MV-4-11 (cell line): Measurements from ENCODE around the gene CDK11B.

Source experiments
- DNase-seq: peaks from one replicate; lab custom pipeline; 2025; lab: John Stamatoyannopoulos, UW

Gene CDK11B

DNA sequence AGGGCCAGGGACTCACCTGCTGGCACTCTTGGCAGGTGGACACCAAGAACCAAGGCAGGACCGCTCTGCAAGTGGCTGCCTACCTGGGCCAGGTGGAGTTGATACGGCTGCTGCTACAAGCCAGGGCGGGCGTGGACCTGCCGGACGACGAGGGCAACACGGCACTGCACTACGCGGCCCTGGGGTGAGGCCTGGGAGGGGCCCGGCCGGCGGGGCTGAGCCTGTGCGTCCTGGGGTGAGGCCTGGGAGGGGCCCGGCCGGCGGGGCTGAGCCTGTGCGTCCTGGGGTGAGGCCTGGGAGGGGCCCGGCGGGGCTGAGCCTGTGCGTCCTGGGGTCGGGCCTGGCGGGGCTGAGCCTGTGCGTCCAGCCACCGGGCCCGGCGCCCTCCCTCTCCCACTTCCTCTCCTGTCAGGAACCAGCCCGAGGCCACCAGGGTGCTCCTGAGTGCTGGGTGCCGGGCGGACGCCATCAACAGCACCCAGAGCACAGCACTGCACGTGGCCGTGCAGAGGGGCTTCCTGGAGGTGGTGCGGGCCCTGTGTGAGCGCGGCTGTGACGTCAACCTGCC, 31.5 kb downstream of the CDK11B start:
- DNase-seq = no peak

DNA sequence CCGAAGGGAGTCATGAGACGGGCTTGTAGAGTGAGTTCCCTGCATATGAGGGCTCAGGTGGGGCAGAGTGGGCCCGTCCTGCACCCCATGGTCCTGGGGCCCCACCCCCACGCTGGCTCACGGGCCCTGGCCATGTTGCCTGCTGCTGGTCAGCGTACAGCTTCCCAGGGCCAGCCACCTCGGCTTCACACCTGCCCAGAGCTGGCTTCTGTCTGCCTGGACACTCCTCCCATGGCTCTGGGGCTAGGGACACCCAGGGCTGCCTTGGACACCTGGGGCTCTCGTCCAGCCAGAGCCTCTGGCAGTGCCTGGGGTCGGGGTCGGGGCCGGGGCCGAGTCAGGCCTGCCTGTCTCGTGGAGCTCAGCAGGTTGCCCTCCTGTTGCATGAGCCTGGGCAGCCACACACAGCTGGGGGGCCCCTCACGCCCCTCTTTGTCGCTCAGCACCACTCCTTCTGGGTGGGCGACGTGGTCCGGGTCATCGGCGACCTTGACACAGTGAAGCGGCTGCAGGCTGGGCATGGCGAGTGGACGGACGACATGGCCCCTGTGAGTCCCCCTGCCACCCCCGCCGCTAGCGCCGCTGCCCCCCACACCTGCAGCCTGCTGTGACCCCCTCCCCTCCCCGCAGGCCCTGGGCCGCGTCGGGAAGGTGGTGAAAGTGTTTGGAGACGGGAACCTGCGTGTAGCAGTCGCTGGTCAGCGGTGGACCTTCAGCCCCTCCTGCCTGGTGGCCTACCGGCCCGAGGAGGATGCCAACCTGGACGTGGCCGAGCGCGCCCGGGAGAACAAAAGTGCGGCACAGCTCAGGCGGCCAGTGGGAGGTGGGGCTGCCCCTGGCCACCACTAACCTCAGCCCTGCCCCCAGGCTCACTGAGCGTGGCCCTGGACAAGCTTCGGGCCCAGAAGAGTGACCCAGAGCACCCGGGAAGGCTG, 32.3 kb downstream of the CDK11B start:
- DNase-seq = no peak

DNA sequence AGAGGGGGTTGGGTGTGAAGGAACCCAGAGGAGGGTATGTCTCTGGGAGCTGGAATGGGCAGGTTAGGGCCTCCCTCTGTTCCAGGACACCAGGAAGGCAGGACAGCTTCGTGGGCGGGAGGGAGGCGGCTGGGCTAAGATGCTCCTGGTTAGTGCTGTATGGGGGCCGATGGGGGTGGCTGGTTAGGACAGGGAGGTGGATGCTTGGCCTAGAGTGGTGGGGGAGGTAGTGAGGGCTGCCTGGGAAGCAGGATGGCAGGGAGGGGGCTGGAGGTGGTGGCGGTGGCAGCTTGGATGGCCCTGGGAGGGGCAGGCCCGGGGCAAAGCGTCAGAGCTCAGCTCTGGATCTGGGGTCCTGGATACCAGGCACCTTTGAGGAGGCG, 33.0 kb downstream of the CDK11B start:
- no peak for DNase-seq

DNA sequence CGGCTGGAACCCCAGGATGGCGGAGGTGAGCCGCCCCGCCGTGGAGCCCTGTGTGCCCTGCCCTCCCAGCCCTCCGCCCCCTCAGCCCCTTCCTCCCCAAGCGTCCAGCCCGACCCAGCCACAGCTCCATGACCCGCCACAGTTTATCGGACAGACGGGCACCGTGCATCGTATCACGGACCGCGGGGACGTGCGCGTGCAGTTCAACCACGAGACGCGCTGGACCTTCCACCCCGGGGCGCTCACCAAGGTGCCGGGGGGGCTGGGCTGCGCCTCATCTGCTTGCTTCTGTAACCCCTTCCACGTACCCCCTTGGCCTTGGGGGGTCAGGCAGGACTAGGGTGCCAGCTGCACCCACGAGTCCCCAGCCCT, 33.4 kb downstream of the CDK11B start:
- DNase-seq = no peak

DNA sequence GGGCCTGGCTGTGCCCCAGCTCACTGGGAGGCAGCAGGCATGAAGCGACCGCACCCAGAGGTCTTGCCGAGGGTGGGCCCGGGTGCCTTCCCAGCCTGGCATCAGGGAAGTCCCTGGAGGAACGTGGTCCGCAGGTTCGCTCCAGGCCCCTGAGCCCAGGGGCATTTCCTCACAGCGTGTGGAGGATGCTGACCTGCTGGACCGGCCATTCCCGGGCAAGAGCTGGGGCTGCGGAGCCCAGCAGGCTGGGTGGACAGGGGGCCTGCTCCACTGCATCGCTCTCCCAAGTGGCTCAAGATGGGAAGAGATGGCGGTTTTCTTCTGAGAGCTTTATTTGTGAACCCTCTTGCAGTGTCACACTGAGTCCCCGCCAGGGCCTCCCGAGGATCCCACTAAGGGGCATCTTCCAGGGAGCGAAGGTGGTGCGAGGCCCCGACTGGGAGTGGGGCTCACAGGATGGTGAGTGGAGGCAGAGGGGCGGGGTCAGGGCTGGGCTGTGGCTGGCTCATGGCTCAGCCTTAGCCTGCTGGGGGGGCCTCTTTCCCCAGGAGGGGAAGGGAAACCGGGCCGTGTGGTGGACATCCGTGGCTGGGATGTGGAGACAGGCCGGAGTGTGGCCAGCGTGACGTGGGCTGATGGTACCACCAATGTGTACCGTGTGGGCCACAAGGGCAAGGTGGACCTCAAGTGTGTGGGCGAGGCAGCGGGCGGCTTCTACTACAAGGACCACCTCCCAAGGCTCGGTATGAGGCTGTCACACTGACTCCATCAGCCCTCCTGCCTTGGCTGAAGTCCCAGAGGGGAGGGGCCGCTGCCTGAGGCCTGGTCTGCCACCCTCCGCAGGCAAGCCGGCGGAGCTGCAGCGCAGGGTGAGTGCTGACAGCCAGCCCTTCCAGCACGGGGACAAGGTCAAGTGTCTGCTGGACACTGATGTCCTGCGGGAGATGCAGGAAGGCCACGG, 34.1 kb downstream of the CDK11B start:
- no peak for DNase-seq

DNA sequence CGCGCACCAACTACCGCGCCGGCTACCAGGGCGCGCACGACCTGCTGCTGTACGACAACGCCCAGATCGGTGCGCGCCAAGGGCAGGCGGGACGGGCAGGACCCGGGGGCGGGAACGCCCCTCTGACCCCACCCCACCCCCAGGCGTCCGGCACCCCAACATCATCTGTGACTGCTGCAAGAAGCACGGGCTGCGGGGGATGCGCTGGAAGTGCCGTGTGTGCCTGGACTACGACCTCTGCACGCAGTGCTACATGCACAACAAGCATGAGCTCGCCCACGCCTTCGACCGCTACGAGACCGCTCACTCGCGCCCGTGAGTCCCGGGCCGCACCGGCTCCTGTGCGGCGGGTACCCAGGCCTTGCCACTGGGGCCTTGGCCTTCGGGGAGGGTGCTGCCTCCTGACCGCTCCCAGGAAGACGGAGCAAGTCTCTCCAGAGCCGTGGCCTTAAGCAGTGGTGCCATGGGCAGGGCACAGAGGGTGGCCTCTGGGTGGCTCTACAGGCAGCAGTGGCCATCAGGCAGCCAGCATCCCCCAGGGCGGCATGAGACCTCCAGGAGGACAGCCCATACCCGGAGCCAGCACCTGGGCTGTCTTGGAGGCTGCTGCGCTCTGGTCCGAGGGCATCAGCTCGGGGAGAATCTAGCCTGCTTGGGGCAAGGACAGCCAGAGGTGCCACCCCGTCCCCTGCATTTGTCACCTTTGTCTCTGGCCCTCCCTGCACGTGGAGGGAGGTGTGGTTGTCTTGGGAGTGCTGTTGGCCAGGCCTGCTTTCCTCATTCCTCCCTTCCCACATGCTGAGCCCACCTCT, 35.0 kb downstream of the CDK11B start:
- DNase-seq = no peak

DNA sequence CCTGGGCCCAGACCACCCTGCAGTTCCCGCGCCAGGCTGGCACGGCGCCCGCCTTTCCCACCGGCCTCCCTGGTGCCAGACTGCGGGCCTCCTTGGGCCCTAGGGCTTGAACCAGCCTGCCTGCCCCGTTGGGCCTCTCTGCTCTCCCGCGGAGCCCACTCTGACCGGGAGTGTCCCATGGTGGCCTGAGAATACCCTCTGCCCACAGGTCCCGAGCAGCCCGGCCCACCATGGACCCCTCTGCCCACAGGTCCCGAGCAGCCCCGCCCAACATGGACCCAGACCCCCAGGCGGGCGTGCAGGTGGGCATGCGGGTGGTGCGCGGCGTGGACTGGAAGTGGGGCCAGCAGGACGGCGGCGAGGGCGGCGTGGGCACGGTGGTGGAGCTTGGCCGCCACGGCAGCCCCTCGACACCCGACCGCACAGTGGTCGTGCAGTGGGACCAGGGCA, 35.6 kb downstream of the CDK11B start:
- DNase-seq = no peak

DNA sequence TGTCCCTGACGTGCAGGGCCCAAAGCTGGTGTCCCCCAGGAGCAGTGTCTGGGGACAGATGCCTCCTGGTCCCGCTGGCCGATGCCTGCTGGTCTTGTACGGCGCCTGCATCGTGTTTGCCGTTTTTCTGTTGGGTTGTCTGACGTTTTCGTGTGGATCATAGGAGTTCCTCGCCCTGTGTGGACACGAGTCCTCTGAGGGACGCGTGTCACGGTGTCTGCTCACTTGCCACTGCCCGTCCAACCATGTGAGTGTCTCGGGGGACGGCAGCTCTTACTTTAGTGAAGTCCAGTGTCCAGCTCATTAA, 36.1 kb downstream of the CDK11B start:
- DNase-seq = no peak

DNA sequence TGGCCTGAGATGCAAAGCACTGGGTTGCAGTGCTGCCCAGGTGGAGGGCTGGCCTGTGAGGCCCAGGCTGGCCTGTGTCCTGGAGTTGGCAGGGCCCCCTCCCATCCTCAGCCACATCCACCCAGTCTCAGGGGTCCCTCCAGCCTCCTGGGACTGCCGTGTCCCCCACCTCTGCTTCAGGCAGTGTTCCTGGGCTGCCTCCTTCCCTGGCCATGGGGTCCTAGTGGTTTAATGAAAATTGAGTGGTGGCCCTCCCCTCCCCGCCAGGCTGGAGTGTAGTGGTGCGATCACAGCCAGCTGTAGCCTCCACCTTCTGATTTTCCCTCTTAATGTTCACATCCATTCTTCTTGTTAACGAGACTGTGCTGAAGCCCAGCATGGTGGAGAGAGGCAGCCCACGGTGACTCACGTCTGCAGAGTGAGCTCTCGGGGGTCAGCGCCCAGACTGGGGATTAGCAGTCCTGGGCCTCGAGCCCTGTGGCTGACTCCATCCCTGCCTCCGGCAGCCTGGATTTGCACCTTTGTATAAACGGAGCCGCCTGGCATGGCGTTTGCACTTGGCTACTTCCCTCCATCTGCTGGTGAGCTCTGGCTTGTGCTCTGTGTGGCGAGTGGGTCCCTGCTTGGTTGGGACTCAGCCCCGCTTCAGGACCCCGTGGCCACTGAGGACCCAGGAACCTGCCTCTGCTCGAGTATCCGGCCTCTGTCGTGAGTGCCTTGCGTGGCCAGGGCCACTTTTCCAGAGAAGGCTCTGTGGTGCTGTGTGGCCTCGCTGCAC, 36.6 kb downstream of the CDK11B start:
- DNase-seq = no peak

DNA sequence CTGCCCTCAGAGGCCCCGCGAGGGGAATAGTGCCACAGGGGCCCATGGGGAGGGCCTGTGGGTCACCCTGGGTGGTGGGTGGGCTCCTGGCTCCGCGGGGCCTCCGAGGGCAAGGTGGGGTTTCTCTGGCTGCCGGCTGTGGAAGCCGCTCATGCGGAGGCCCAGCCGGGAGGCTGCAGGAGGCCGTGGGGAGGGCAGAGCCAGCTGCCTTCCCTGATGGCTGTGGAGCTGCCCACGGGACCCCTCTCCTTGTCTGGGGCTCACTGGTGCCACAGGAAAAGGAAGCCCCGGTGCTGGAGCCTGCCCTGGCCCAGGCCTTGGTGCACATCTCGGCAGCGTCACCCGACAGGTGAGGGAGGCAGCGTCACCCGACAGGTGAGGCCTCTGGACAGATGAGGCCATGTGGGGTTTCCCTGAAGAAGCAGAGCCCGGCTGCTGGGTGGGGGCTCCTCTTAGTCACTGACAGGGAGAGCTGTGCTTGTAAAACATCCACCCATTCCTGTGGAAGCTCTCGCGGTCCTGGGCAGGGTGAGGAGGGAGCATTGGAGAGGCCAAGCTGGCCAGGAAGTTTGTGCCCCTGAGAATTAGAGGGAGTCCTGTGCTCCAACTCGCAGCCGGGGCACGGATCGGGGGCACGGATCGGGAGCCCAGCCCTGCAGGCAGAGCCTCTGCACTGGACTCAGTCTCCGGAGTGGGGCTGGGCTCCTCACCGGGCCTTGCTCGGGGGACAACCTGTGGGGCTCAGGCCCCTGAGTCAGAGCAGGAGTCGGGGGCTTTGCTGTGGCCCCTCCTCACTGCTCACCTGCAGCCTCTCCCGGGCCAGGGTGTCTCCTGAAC, 37.4 kb downstream of the CDK11B start:
- no peak for DNase-seq

DNA sequence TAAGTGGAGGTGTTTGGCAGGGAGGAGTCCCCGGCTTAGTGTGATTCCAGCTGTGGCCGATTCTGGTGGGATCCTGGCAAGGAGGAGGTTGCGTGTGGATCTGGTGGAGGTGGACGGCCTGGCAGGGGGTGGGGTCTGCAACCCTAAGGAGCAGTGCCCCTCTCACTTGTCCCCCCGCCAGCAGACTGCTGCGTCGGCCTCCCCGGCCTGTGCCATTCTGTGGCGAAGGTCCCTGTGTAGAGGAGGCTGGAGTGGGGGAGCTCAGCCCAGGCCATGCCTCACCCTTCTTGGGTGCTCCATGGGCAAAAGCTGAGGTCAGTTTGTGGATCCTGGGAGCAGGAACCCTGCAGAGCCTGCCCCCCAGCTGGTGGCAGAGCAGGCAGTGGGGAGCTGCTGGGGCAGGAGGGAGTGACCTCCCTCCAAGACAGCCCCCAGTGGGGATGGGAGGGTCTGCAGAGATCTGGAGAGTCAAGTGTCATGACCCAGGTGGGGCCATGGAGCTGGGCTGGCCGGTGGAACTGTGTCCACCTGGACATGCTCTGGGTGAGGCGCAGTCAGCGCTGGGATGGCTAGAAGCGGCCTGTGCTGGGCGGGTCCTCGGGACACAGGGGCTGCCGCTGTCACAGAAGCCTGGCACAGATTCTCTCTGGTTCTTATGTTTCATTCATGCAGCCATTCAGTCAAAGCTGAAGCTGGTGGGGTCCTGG, 38.2 kb downstream of the CDK11B start:
- no peak for DNase-seq

DNA sequence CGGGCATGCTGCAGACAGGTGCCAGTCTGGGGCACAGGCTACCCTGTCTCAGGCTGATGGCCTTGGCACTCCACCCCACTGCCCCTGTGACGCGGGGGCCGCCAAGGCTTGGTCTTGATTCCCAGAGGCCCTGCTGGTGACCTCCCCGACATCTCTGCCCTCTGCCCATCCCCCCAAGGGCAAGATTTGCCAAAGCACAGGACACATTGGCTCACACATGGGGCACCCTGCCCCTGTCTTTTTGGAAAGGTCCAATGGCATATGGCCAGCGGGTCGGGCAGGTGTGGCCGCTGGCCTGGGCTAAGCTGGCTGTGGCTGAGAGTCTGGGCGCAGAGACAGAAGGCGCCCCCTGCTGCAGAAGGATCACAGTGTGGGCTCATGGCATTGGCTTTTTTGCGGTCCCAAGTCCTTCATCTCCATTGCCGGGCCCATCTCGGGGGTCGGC, 38.9 kb downstream of the CDK11B start:
- DNase-seq = no peak

DNA sequence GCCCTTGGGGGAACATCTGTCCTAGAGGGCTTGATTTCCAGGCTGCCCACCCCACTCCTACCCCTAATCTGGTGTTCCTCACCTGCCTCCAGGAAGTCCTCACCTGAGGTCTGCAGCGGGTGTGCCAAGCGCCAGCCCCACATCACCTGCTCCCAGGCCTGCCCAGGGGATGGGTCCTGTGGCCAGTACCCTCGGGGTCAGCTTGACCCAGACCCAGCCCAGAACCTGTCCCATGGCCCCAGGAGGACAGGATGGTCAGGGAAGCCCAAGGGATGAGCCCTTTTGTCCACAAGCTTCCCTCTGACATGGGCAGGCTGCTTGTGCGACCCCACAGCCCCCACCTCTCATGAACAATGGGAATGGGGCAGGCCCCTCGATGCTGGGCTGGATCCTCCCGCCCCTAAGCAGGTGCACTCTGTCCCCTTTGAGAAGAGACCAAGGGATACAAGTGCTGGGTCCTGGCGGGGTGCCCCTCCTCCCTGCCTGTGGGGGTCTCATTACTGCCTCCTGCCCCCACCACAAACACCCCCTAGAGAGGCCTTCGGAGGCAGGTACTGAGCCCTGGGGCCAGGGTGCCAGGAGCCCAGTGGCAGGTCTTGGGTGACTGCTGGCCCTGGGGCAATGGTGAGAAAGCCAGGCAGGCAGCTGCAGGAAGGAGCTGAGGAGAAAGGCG, 40.3 kb downstream of the CDK11B start:
- no peak for DNase-seq

DNA sequence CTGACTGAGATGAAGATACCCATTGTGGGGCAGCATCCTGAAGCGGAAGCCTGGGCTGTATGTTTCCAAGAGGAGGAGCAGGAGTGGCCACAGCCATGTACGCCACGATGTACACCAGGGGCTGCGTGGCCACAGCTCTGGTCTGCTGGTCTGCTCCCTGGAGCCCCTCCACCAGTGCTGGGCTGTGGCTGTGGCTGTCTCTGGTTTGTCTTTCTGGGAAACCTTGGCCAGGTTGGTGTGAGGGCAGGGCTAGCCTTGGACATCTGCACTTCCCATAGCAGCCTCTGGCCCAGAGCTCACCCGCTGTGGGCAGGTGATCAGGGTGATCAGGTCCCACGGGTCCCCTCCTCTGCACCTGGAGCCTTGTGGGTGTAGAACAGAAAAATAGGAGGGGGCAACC, 40.9 kb downstream of the CDK11B start:
- DNase-seq = no peak

DNA sequence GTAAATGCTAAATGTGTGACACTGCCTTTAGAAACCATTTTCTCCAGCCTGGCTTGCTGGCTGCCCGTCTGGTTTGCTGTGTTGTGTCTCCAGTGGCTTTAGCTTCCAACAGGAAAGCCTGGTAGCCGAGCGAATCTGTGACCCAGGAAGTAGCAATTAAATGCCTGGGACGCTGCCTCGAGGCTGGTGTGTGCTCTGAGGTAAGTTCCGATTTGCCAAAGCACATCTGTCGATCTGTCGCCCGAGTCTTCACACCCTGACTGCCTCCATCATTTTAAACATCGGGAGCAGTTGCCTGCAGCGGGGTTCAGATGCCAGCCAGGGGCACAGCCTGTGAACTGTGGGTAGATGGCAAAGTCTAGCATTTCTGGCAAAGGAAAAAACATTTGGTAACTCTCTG, 41.3 kb downstream of the CDK11B start:
- no peak for DNase-seq

DNA sequence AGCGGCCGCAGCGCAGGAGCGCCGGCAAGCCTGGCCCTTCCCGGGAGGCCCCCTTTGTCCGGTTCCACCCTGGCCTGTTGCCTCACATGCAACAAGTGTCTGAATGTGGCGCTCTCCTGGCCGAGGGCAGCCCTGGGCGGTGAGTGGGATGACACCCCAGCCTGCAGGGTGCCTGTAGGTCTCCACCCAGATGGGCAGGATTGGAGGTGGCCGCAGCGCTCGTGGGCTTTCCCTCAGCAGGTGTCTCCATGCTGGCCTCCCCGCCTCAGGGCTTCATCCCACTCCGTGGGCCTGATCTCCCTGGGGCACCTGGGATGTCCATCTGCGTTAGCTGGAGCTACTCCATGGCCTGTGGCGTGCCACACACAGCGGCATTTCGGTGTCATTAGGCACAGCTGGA, 42.0 kb downstream of the CDK11B start:
- no peak for DNase-seq

DNA sequence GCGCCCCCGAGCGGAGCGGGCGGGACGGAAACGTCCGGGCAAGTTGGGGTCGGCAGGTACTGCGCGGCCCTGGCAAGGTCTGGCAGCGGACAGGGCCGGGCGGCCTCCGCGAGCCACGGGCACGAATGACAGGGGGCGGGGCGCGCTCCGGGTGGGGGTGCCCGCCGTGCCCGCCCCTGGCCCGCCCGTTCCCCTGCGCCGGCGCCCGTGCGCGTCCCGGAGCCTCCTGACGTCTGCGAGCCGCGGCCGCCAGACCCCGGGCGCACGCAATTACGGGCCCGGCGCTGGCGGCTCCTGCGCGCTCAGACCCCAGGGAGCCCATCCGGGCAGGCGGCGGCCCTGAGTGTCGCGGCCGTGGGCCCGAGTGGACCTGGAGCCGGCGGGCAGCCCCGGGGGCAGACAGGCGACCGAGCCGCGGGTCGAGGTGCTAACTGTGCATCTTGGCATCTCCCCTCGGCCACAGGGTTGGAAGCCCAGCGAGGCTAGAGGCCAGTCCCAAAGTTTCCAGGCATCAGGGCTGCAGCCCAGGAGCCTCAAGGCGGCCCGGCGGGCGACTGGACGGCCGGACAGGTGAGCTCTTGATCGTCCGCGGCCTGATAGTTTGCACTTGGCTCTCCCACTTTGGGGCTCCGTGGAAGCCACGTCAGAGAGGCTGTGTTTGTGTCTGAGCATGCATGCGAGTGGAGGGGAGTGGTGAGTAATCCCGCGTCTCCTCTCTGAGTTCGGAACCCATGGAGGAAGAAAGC, 42.6 kb downstream of the CDK11B start:
- DNase-seq = no peak
